Left forelimb (tissue), 1 donor: ENCODE results near the gene TAF10.

Source experiments
- DNase-seq: peaks from one replicate; pipeline ENCODE4 v3.0.0-alpha.2; 2018; ENCODE audit warnings: low spot score

Gene TAF10

DNA sequence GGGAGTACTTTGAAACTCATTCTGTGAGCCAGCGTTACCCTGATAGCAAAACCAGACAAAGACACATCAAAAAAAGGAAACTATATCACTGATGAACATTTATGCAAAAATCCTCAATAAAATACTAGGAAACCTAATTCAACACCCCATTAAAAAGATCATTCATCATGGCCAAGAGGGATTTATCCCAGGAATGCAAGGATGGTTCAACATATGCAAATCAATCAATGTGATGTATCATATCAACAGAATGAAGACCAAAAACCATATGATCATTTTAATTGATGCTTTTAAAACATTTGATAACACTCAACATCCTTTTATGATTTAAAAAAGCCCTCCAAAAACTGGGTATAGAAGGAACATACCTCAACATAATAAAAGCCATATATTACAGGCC is 28.4 kb downstream of the TAF10 start:
- DNase-seq, result no peak

DNA sequence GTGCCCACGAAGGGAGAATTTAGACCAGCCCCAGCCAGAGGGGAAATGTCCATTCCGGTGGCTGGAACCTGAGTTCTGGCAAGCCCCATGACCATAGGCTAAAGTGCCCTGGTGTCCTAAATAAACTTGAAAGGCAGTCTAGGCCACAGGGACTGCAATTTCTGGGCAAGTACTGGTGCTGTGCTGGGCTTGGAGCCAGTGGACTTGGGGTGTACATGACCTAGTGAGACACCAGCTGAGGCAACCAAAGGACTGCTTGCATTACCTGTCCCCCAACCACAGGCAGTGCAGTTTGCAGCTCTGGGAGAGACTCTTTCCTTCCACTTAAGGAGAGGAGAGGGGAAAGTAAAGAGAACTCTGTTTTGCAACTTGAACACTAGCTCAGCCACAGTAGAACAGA is 32.3 kb downstream of the TAF10 start:
- DNase-seq, result no peak

DNA sequence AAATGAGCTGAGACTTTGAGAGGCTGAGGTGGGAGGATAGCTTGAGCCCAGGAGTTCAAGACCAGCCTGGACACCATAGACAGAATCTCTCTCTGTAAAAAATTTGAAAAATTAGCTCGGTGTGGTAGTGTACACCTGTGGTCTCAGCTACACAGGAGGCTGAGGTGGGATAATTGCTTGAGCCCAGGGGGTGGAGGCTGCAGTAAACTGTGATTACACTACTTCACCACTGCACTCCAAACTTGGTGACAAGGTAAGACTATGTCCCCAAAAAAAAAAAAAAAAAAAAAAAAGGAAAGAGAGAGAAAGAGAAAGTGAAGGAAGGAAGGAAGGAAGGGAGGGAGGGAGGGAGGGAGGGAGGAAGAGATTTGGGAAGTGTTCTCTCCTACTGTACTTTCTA is 33.9 kb downstream of the TAF10 start:
- DNase-seq, result no peak

DNA sequence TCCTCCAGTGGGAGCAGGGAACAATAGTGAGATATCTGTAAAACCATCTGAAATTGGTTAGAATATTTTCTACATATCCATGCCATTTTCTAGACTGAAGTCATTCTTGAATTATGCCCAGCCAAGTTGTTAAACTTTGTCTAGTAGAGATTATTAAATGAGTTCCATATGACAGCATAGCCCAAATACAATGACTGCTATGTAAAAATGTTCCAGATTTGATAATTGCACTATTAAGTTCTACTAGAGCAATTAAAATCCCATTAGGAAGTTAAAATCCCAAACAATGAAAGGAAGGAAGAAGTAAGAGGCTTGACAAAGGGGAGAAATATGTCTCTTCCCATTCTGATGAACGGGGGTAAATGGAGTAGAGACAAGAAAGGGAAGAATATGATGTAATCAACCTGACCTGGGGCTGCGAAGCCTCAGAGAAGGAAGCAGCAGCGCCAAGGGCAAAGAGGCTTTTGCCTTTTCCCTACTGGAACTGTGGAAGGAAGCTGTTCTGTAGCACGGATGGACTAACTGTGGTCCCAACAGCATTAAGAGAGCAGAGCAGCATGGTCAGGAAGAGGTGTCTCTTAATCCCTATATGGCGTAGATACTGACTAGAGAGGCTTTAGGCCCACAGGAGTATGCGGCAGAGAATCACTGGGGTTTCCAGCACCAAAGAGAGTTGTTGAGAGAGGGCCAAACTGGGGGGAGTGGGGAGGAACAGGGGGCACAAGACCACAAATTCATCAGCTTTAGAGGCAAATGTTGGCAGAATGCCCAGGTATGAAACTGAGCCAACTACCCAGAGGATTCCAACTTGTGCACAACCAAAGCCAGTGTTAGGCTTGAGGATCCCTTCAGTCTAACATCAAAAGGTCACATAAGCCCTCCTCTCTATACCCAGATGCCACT is 35.3 kb downstream of the TAF10 start:
- DNase-seq, result peak; percentile 64

DNA sequence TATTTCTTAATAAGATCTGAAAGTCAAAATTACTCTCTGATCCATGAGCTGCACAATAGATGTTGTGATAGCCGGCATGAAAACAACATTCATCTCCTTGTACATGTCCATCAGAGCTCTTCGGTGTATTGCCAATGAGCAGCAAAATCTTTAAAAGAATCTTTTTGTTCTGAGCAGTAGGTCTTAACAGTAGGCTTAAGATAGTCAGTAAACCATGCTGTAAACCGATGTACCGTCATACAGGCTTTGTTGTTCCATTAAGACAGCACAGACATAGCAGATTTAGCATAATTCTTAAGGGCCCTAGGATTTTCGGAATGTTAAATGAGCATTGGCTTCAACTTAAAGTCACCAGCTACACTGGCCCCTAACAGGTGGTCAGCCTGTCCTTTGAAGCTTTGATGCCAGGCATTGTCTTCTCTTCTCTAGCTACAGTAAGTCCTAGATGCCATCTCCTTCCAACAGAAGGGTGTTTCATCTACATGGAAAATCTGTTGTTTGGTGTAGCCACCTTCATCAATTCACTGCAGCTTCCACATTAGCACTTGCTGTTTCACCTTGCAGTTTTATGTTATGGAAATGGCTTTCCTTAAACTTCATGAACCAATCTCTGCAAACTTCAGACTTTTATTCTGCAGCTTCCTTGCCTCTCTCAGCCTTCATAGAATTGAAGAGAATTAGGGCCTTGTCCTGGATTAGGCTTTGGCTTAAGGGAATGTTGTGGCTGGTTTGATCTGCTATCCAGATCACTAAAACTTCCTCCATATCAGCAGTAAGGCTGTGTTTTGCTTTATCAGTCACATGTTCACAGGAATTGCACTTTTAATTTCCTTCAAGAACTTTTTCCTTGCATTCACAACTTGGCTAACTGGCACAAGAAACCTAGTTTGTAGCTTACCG is 37.0 kb downstream of the TAF10 start:
- no peak for DNase-seq

DNA sequence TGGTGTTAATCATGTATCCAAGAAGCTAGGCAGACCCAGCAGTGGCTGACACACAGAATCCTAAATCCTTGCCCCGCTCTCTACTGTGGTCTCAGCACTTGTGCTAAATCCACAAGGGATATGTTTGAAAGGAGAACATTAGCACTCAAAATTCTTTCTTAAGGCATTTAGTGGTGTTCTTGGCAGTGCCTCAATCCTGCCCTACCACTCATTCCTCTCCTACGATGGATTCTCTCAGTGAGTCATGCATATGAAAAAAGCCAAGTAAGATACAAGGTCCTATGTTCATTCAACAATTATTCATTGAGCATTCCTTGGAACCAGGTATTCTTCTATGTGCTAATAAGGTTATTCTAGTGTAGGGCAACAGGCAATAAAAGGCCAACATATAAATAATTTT is 39.8 kb downstream of the TAF10 start:
- DNase-seq, result no peak

DNA sequence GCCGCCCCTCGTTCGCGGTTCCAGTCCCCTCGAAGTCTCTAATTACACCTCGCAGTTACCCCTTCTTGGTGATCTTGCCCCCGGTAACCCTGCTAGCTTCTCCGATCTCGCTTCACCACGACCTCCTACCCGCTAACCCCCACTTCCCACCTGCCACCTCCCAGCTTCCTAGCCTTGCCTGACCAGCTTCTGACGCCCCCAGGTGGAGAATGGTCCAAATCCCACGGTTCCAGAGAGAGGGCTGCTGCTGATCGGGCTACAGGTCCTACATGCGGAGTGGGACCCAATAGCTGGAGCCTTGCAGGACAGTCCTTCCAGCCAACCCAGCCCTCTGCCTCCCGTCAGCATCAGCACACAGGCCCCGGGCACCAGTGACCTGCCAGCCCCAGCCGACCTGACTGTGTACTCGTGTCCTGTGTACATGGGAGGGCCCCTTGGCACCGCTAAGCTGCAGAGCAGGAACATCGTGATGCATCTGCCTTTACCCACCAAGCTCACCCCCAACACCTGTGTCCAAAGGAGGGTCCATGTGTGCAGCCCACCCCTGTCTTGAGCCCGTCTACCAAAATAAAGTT is 40.5 kb downstream of the TAF10 start:
- DNase-seq, result no peak

DNA sequence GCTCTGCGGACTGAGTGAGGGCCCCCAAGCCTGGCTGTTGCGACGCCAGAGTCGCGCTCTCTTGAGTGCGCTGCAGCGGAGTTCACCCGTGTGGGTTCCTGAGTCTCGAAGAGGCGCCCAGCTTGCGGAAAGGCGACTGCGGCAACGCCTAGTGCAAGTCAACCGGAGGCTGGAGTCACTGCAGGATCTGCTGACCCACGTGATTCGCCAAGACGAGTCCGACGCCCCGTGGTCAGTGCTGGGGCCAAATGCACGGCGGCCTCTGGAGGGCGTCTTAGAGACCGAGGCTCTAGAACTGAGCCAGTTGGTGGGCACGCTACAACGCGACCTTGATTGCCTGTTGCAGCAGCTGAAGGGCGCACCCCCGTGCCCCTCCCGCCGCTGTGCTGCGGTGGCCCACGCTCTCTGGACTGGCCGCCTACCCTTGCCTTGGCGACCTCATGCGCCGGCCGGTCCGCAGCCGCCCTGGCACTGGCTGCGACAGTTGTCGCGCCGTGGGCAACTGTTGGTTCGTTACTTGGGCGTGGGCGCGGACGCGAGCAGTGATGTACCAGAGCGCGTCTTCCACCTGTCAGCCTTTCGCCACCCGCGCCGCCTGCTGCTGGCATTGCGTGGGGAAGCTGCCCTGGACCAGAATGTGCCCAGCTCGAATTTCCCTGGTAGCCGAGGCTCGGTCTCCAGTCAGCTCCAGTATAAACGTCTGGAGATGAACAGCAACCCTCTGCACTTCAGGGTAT is 41.2 kb downstream of the TAF10 start:
- peak; percentile 58 for DNase-seq

DNA sequence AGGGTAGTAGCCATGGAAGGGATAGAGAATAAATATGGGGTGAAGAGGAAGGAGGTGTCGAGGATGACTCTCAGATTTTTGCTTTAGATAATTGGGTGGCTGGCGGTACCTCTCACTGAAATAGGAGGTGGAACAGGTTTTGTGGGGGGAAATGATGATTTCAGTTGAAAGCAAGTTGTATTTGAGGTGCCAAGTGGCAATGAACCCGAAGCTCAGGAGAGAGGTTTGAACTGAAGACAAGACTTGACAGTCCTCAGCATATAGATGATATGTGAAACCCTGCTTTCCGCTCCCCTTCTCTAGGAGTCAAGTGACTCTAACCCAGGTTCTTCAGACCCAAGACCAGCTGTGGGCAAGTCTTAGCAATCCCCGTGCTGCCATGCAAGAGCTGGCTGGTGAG is 42.3 kb downstream of the TAF10 start:
- no peak for DNase-seq

DNA sequence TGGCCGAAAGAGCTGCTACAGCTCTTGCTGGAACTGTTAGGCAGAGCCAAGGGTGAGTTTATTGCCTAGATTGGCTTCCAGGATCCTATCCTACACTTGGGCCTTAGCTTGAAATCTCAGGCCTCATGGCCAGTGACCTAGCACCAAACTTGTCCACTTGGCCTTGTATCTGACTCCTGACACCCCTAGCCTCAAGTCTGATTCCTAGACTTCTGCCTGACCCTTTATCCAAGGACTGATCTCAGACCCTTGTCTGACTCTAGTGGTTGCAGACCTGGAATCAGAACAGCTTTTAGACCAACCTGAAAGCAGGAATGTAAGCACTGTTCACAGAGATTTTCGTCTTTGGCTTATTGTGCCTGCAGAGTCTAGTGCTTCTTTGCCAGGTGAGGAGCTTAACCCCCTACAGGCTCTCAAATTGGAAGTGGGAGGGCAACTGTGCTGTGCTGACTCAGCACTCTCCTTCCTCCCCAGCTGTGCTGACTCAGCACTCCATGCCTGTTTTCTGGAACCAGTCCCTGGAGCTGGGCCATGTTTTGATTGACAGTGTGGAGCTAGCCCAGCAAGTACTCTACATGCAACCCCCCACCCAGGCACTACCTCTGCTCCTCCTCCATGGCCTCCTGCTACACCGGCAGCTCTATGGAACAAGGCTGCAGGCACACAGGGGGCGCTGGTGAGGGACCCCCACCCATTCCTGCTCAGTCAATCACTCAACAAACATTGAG is 43.7 kb downstream of the TAF10 start:
- no peak for DNase-seq

DNA sequence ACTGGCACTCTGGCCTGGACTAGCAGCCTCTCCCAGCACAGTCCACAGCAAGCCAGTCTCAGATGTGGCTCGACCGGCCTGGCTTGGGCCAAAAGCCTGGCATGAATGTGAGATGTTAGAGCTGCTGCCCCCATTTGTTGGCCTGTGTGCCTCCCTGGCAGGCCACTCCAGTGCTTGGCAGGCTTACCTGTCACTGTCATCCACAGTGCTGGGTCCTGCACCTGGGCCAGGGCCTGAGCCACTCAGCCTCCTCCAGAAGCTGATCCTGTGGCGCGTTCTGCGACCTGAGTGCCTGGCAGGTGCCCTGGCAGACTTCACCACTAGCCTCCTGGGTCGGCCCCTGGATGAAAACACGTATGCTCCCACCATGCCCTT is 44.7 kb downstream of the TAF10 start:
- DNase-seq, result peak; percentile 41

DNA sequence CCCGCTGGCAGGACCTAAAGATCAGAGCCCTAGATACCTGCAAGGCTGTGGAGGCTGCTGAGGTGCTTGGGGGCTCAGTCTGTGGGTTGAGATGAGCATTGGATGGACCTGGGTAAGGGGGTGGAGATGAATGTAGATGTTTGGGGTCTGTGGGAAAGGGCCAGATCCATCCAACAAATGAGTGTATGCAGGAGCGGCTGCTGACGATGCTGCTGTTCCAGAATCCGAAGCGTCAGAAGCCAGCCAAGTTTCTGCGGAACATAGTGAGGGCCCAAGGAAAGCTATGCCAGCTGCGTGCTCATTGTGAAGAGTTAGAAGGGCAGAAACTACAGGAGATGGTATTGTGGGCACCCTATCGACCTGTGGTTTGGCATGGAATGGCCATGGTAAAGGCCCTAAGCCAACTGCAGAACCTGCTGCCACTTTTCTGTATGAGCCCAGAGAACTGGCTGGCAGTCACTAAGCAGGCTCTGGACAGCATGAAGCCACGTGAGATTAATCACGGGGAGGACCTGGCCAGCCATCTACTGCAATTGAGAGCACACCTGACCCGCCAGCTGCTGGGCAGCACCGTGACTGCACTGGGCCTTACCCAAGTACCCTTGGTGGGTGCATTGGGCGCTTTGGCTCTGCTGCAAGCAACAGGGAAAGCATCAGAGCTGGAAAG is 45.2 kb downstream of the TAF10 start:
- peak; percentile 54 for DNase-seq

DNA sequence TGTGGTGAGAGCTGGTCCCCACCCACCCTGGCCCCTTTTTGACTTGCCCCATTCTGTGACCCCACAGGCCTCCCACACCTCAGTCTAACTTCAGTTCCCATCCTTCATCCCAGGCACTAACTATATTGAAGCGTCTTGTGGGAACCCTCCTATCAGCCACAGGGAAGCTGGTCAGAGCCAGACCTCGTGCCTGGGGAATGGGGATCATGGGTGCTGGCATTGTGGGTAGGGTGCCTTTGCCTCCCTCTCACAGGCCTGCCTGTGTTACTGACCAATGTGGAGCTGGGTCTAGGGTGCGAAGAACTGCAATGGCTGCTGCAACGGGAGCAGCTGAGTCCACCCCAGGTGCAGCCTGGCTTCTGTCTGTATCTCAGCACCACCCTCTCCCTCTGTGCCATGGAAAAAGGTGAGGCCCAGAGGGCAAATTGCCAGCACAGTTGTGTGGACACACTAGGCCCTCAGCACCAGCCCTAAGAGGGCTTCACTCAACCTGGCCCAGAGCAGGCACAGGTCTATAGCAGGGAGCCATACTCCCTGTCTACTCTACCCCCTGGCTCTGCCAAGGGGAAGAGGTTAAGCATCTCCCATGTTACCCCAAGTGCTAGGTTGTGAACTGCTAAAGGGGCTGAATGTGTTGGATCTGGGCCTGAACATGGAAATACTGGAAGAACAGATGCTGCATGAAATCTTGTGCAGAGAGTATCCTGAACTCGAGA is 45.9 kb downstream of the TAF10 start:
- DNase-seq, result no peak

DNA sequence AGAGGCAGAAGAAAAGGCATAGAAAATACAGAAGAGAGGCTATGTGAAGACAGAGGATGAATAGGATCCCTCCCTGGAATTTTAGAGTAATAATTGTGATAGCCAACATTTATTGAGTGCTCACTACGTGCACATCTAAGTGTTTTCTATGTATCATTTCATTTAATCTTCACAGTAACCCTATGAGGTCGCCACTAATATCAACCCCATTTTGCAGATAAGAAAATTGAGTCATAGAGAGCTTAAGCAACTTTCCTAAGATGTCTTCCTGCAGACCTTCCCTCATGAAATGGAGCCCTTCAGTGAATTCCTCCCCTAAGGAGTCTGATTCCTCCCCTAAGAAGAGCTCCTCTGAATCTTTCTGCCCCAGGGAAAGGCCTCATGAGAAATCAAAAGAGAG is 46.7 kb downstream of the TAF10 start:
- no peak for DNase-seq

DNA sequence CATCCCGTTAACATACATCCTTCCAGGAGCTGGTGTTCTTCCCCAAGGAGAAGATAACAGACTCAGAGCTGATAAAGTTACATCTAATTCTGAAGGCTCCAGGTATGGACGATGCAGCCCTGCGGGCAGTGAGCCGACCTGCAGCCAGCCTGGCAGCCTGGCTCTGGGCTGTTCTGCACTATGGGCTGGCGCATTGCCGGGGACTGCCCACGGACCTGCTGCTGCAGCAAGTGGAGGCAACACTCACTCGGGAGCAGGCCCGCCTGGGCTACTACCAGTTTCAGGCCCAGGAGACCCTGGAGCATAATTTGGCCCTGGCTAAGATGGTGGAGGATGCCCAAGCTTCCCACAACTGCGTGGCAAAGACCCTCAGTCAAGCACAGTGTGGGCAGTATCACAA is 48.3 kb downstream of the TAF10 start:
- DNase-seq, result no peak

DNA sequence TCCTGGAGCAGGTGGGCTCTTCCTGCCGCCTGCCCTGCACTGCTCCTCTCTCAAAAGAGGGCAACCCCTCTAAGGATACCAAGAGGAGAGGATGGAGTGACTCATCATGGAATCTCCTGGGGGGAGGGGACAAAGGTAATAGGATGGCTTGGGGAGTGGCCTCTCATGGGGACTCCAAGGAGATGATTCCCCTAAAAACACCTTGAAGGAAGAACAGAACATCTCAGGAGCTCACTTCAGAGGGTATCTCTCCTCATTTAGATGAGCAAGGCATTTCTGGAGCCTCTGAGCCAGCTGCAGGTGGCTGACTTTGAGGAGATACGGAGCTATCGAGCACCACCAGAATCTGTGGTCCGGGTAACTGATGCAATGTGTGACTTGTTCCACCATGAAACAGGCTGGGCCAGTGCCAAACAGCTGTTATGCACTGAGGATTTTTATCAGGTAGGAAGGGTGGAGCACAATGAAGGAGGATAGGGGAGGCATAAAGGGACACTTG is 48.8 kb downstream of the TAF10 start:
- DNase-seq, result no peak

DNA sequence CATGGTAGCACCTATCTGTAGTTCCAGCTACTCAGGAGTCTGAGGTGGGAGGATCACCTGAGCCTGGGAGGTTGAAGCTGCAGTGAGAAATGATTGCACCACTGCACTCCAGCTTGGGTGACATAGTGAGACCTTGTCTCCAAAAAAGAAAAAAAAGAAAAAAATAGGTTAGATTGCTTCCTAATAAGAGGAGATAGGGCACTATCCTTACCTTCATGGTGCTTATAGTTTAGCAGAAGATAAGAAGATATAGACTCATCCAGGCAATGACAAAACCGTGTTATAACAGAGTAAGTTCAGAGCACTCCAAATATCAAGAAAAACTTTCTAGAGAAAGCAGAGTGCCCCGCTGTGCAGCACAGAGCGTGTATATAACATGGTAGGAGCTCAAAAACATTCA is 50.7 kb downstream of the TAF10 start:
- DNase-seq, result no peak
